AG04449 (cell line): ENCODE measurements around the gene VASN.

Experiments
- CTCF ChIA-PET: fragments of 350-600 bp; formaldehyde crosslinking; extraction: SDS; loops from one replicate; lab custom pipeline; 2021; ENCODE audit warnings: antibody characterized with exemption; lab: Yijun Ruan, JAX
- POLR2A ChIA-PET: fragments of 400-600, 350-600 bp; formaldehyde crosslinking; extraction: SDS; loops from one replicate; lab custom pipeline; 2020; ENCODE audit warnings: antibody characterized with exemption, inconsistent platforms; lab: Yijun Ruan, JAX
- DNase-seq: peaks from one replicate; pipeline ENCODE4 v3.0.0-alpha.2; 2010; ENCODE audit warnings: low read depth, low spot score
- H3K4me3 ChIP-seq: 2 replicates; pipeline ENCODE4 v1.5.1; 2011; ENCODE audit warnings: low read depth, mild to moderate bottlenecking, control low read depth, low read length
- TF ChIP-seq, protein P1 (sequence below): IDR thresholded peaks from one replicate; pipeline ENCODE4 v1.5.1; 2011; ENCODE audit warnings: mild to moderate bottlenecking, moderate library complexity, low read length, control low read depth, inconsistent platforms; ENCODE audit not compliant: insufficient read depth; ENCODE audit errors: missing control alignments

Gene VASN

GRCh38 chr16:4336701-4337539, 34.7 kb upstream of the VASN start:
- no peak overlapping the region for H3K4me3 ChIP-seq
- TF ChIP-seq, protein P1, sequence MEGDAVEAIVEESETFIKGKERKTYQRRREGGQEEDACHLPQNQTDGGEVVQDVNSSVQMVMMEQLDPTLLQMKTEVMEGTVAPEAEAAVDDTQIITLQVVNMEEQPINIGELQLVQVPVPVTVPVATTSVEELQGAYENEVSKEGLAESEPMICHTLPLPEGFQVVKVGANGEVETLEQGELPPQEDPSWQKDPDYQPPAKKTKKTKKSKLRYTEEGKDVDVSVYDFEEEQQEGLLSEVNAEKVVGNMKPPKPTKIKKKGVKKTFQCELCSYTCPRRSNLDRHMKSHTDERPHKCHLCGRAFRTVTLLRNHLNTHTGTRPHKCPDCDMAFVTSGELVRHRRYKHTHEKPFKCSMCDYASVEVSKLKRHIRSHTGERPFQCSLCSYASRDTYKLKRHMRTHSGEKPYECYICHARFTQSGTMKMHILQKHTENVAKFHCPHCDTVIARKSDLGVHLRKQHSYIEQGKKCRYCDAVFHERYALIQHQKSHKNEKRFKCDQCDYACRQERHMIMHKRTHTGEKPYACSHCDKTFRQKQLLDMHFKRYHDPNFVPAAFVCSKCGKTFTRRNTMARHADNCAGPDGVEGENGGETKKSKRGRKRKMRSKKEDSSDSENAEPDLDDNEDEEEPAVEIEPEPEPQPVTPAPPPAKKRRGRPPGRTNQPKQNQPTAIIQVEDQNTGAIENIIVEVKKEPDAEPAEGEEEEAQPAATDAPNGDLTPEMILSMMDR = no peak
- no peak for DNase-seq
- POLR2A ChIA-PET = no interaction called here
- CTCF ChIA-PET = interaction anchor here (9.9 kb wide), 1 partner anchor 65 kb away, joined by 94 read pairs; no protein-coding TSS in a partner anchor

DNA sequence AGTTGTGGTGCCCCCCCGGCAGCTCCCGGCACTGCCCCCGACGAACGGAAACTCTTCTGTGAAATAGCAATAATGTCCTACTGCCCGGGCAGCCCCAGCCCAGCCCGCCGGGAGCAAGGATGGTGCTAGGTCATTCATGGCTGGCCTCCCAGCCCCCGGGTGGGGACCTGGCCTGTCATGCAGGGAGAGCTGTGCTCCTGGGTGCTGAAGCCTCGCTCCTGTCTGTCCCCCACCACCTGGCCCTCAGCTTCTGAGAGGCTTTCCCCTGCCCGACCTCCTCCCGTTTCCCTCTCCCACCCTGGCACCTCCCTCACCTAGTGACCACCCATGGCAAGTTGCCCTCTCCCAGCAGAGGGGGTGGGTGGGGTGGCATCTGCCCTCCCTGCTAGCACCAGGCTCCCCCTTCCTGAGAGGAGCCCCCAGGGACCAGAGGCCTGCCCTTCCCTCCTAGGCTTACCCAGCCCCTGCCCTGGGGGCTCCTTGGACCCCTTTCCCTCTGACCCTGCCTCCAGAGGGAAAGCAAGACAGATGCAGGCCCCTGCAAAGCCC, 34.0 kb upstream of the VASN start:
- ChIA-PET CTCF (interaction anchor here (2.3 to 9.9 kb wide), 3 partner anchors 8 to 65 kb away, joined by 5 to 94 read pairs (median 88); no protein-coding TSS in a partner anchor), POLR2A (no interaction called here)
- H3K4me3 ChIP-seq = no peak overlapping the region
- no peak for DNase-seq
- TF ChIP-seq, protein P1 = no peak

DNA sequence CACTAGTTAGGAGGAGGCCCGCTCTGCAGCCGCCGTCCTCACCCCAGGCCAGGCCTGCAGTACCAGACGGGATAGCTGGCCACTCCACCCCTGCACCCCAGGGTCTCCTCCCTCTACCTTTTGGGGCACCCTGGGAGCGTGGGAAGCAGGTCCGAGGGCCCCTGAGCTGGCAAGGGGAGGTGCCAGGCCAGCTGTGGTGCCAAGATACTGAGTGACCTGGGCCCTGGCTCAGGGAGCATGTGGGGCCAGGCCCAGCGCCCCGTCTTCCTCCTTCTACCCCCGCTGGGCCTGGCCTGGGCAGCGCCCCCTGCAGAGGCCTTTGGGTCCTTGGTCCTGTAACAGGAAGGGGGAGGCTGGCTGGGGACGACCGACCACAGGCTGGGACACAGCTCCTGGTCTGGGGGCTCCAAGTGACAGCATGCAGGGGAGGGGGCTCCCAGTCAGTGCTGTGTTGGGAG, 33.5 kb upstream of the VASN start:
- CTCF ChIA-PET = interaction anchor here (1.3 to 9.9 kb wide), 5 partner anchors 8 to 64 kb away, joined by 4 to 94 read pairs (median 5); no protein-coding TSS in a partner anchor
- DNase-seq = no peak
- TF ChIP-seq, protein P1 = peak; percentile 7
- H3K4me3 ChIP-seq = no peak overlapping the region
- POLR2A ChIA-PET = no interaction called here

GRCh38 chr16:4338712-4339299, 32.8 kb upstream of the VASN start:
- POLR2A ChIA-PET = no interaction called here
- CTCF ChIA-PET = interaction anchor here (1.3 to 9.9 kb wide), 5 partner anchors 9 to 63 kb away, joined by 4 to 94 read pairs (median 5); no protein-coding TSS in a partner anchor
- no peak overlapping the region for H3K4me3 ChIP-seq
- TF ChIP-seq, protein P1 = no peak
- DNase-seq = no peak

DNA sequence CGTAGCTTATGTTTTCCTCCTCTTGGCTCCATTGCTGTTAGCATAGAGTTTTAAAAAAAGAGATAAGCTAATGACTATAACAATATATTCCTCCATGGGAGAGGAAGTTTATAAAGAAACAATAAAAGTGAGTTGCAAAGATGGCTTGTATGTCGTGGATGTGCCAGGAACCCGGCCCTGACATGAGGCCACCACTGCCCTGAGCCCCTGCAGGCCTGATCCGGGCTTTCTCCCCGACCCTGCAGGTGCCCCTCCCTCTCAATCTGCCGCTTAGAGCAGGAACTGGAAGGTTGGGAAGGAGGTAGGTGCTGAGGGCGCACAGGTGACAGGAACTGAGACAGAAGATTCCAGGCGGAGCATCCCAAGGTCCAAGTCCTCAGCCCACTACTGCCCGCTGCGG, 32.2 kb upstream of the VASN start:
- ChIA-PET POLR2A (no interaction called here), CTCF (interaction anchor here (0.7 to 9.9 kb wide), 7 partner anchors 9 to 63 kb away, joined by 3 to 94 read pairs (median 4); no protein-coding TSS in a partner anchor)
- TF ChIP-seq, protein P1 = no peak
- no peak for DNase-seq
- no peak overlapping the region for H3K4me3 ChIP-seq
